ENCODE data around the gene MYO3B.

Gene MYO3B

DNA sequence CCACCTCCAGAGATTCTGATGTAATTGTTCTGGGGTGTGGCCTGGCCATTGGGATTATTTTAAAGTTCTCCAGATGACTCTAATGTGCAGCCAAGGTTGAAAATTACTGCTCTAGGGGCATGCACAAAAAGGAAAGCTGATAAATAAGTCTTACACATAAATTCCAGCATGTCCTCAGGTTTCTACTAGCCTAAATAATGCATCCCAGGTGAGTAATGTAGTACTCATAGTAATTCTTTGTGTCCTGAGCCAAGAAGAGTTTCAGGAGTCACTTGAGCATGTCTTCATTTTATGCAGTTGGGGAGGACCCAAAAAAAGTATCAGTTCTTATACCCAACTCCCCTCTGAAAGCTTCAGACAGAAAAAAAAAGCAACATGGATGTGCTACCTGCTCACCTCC is 407.1 kb downstream of the MYO3B start:
- no peak overlapping the region for H3K4me3 ChIP-seq (ENCODE audit: low read depth, low read length)
- TF ChIP-seq POLR2A (IDR thresholded peaks at IDR 0.05; ENCODE audit: extremely low read depth, insufficient read length) = no peak
- no peak for TF ChIP-seq MYC (IDR thresholded peaks at IDR 0.05; ENCODE audit: low read depth, low read length)
- TF ChIP-seq, protein P1, sequence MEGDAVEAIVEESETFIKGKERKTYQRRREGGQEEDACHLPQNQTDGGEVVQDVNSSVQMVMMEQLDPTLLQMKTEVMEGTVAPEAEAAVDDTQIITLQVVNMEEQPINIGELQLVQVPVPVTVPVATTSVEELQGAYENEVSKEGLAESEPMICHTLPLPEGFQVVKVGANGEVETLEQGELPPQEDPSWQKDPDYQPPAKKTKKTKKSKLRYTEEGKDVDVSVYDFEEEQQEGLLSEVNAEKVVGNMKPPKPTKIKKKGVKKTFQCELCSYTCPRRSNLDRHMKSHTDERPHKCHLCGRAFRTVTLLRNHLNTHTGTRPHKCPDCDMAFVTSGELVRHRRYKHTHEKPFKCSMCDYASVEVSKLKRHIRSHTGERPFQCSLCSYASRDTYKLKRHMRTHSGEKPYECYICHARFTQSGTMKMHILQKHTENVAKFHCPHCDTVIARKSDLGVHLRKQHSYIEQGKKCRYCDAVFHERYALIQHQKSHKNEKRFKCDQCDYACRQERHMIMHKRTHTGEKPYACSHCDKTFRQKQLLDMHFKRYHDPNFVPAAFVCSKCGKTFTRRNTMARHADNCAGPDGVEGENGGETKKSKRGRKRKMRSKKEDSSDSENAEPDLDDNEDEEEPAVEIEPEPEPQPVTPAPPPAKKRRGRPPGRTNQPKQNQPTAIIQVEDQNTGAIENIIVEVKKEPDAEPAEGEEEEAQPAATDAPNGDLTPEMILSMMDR (IDR thresholded peaks at IDR 0.05; ENCODE audit: low read depth, low read length) = no peak
- TF ChIP-seq, protein P2, sequence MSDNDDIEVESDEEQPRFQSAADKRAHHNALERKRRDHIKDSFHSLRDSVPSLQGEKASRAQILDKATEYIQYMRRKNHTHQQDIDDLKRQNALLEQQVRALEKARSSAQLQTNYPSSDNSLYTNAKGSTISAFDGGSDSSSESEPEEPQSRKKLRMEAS (IDR thresholded peaks at IDR 0.05; ENCODE audit: low read depth, low read length) = no peak
- DNase-seq (ENCODE audit: low read depth) = no peak

DNA sequence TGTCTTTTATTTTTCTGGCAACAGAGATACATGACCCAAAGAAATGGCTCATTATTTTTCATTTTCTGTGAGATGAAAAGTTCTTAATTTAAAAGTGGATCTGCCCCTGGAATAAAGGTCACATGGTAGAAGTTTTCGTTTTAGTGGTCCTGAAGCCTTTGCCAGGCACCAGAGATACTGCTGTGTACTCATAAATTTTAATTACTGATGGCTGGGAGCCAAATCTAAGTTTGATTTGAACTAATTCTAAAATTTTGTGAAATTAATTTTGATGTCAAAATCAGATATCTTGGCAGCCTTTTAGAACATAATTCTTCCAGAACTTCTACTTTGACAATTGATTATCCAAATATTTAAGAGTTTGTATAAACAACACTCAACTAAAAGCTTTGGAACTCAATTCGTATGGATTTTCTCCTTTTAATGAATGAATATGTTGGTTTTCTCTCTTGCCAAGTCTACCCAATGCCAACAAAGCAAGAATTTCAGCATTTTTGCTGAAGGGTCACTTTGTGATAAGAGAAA is 408.7 kb downstream of the MYO3B start:
- no peak for DNase-seq (ENCODE audit: low read depth)
- TF ChIP-seq, protein P2 (IDR thresholded peaks at IDR 0.05; ENCODE audit: low read depth, low read length) = no peak

DNA sequence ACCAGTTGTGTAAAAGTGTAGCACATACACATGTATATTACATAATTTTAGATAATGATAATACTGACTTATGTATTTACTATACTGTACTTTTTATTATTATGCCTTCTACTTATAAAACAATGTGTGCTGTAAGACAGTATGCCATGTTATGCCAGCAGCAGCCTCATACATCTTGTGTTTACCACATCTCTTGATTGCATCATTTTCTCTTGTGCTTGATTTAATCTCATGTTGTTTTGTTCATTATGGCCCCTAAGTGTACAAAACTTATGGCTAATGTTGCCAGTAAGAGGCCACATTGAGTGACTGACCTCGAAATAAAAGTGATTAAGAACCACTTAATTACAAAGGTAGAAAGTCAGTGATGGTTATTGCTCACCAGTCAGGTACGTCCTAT is 409.2 kb downstream of the MYO3B start:
- TF ChIP-seq POLR2A (IDR thresholded peaks at IDR 0.05; ENCODE audit: extremely low read depth, insufficient read length) = no peak

More for the DNA sequence above, 408.7 kb downstream of the MYO3B start:
- no peak overlapping the region for H3K4me3 ChIP-seq (ENCODE audit: low read depth, low read length)

DNA sequence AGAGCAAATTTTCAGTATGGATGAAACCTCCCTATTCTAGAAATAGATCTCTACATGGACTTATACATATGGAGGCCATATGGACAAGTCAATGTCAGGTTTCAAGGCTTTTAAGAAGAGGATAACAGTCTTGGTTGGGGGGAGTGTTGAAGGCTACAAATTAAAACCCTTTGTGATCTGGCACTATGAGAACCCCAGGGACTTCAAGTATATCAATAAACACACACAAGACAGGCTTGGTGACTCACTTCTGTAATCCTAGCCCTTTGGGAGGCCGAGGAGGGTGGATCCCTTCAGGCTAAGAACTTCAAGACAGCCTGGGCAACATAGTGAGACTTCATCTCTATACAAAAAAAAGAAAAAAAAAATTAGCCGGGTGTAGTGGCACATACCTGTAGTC is 410.0 kb downstream of the MYO3B start:
- H3K4me3 ChIP-seq (ENCODE audit: low read depth, low read length) = no peak overlapping the region
- no peak for TF ChIP-seq MYC (IDR thresholded peaks at IDR 0.05; ENCODE audit: low read depth, low read length)
- TF ChIP-seq, protein P1 (IDR thresholded peaks at IDR 0.05; ENCODE audit: low read depth, low read length) = no peak
- no peak for TF ChIP-seq POLR2A (IDR thresholded peaks at IDR 0.05; ENCODE audit: extremely low read depth, insufficient read length)
- TF ChIP-seq, protein P2 (IDR thresholded peaks at IDR 0.05; ENCODE audit: low read depth, low read length) = no peak
- DNase-seq (ENCODE audit: low read depth) = no peak

More for the DNA sequence above, 409.2 kb downstream of the MYO3B start:
- DNase-seq (ENCODE audit: low read depth) = no peak
- H3K4me3 ChIP-seq (ENCODE audit: low read depth, low read length) = no peak overlapping the region

DNA sequence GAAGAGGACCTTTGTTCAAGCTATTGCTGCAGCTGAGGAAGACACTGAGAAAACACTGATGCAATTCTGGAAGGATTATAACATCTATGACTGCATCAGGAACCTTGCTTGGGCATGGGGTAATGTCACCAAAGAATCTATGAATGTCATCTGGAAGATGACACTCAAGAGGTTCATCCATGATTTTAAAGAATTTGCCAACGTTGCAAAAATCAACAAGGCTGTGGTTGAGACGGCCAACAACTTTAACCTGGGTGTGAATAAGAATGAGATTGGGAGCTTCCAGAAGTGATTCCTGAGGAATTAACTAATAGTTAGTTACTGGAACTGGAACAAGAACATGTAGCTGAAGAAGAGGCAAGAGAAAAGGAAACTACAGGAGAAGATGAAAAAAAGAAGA is 410.8 kb downstream of the MYO3B start:
- TF ChIP-seq, protein P1 (IDR thresholded peaks at IDR 0.05; ENCODE audit: low read depth, low read length) = no peak
- TF ChIP-seq, protein P2 (IDR thresholded peaks at IDR 0.05; ENCODE audit: low read depth, low read length) = no peak
- TF ChIP-seq POLR2A (IDR thresholded peaks at IDR 0.05; ENCODE audit: extremely low read depth, insufficient read length) (no peak), MYC (IDR thresholded peaks at IDR 0.05; ENCODE audit: low read depth, low read length) (no peak)
- DNase-seq (ENCODE audit: low read depth) = no peak
- H3K4me3 ChIP-seq (ENCODE audit: low read depth, low read length) = no peak overlapping the region

DNA sequence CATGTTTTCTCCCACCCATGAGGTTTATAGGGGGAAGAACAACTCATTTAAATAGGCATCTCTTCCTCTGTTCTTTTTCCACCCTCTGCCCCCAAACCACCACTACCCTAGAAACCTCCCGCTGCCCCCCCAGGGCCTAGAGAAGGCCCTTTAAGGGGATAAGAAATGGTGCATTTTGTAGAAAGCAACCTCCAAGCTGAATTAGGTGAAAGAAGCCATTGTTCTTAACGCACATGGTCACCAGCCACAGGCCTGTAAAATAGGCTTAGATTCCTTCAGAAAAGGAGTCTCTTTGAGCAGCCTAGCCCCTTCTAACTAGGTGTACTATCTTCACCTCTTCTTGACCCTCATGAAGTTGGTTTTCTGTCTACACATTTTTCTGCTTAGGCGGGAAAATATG is 418.6 kb downstream of the MYO3B start:
- no peak overlapping the region for H3K4me3 ChIP-seq (ENCODE audit: low read depth, low read length)
- TF ChIP-seq, protein P1 (IDR thresholded peaks at IDR 0.05; ENCODE audit: low read depth, low read length) = no peak
- TF ChIP-seq, protein P2 (IDR thresholded peaks at IDR 0.05; ENCODE audit: low read depth, low read length) = no peak
- TF ChIP-seq MYC (IDR thresholded peaks at IDR 0.05; ENCODE audit: low read depth, low read length) (no peak), POLR2A (IDR thresholded peaks at IDR 0.05; ENCODE audit: extremely low read depth, insufficient read length) (no peak)
- DNase-seq (ENCODE audit: low read depth) = no peak

DNA sequence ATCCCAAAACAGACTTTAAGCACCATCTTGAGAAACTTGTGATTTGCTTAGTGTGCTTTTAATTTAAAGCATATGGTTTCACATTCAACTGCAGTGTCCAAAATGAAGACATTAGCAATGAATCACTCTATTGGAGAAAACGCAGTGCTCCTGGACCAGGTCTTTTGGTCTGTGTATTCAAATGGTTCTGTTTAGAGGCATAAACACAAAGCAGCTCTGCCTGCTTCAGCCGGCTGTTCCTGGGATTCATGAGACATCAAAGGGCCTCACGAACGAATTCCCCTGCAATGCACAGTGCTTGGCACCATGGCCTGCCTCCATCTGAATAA is 420.1 kb downstream of the MYO3B start:
- TF ChIP-seq, protein P2 (IDR thresholded peaks at IDR 0.05; ENCODE audit: low read depth, low read length) = no peak
- TF ChIP-seq, protein P1 (IDR thresholded peaks at IDR 0.05; ENCODE audit: low read depth, low read length) = no peak
- TF ChIP-seq POLR2A (IDR thresholded peaks at IDR 0.05; ENCODE audit: extremely low read depth, insufficient read length) (no peak), MYC (IDR thresholded peaks at IDR 0.05; ENCODE audit: low read depth, low read length) (no peak)
- no peak overlapping the region for H3K4me3 ChIP-seq (ENCODE audit: low read depth, low read length)
- DNase-seq (ENCODE audit: low read depth) = no peak

Measured in NB4 (cell line).